H1 (cell line): Measurements from ENCODE around the gene NXN. TPM values are rescaled to one million over a fixed set of nuclear protein-coding genes. Genes with fewer than 3 reads are reported as not detected.

Source experiments
- CTCF ChIA-PET: fragments of 300-600 bp; sonication (Branson Sonifier 250); formaldehyde crosslinking; loops from one replicate; lab custom pipeline; 2021; ENCODE audit not compliant: partially characterized antibody; lab: Charles Lee
- POLR2A ChIA-PET: fragments of 300-600 bp; sonication (Branson Sonifier 250); formaldehyde crosslinking; loops from one replicate; lab custom pipeline; 2021; ENCODE audit warnings: inconsistent platforms; ENCODE audit not compliant: partially characterized antibody; lab: Charles Lee
- DNase-seq, 2 experiments: peaks; one replicate each; pipeline versions ENCODE4 v3.0.0 to v3.0.0-alpha.2; 2010 to 2022; ENCODE audit warnings: low spot score in 2 of 2, low read depth in 1 of 2, mixed read lengths in 1 of 2
- FAIRE-seq: peaks from 2 replicates; lab custom pipeline; 2011; peaks lifted over from hg19 to GRCh38; lab: Jason Lieb, UNC
- H2AFZ ChIP-seq: 2 replicates; pipeline ENCODE4 v1.8.1; 2012; ENCODE audit warnings: low read length, inconsistent platforms
- H2AK5ac ChIP-seq: 2 replicates; pipeline ENCODE4 v1.6.1; 2013; ENCODE audit warnings: low read depth, low read length
- H2BK120ac ChIP-seq: replicated peaks from 2 replicates; pipeline ENCODE3; 2013; ENCODE audit warnings: low read depth, low read length, inconsistent platforms
- H2BK12ac ChIP-seq: 2 replicates; pipeline ENCODE4 v1.6.1; 2013; ENCODE audit warnings: low read depth, low read length
- H2BK15ac ChIP-seq: 2 replicates; pipeline ENCODE4 v1.6.1; 2013; ENCODE audit warnings: low read length
- H2BK20ac ChIP-seq: 2 replicates; pipeline ENCODE4 v1.6.1; 2013; ENCODE audit warnings: low read length
- H2BK5ac ChIP-seq: 2 replicates; pipeline ENCODE4 v1.6.1; 2013; ENCODE audit warnings: low read depth, low read length
- H3K14ac ChIP-seq: 2 replicates; pipeline ENCODE4 v1.6.1; 2013; ENCODE audit warnings: inconsistent platforms; ENCODE audit not compliant: insufficient read length
- H3K18ac ChIP-seq: 2 replicates; pipeline ENCODE4 v1.6.1; 2013; ENCODE audit warnings: low read length; ENCODE audit errors: extremely low read depth
- H3K23ac ChIP-seq: 2 replicates; pipeline ENCODE4 v1.6.1; 2013; ENCODE audit warnings: inconsistent platforms; ENCODE audit not compliant: insufficient read length
- H3K23me2 ChIP-seq: 2 replicates; pipeline ENCODE4 v1.6.1; 2013; ENCODE audit warnings: low read depth, low read length
- H3K27ac ChIP-seq: 2 replicates; pipeline ENCODE4 v1.6.1; 2011; ENCODE audit warnings: low read depth, low read length, inconsistent platforms
- H3K27me3 ChIP-seq, 4 experiments: replicated peaks in 1 of 4; 1 replicate in 1 of 4; 2 replicates in 3 of 4; pipeline versions ENCODE4 v1.6.1 to v1.8.1; 2011 to 2013; ENCODE audit warnings: low read length in 3 of 4, mild to moderate bottlenecking in 3 of 4, inconsistent platforms in 2 of 4, mixed read lengths in 2 of 4, moderate library complexity in 1 of 4; ENCODE audit not compliant: control insufficient read depth in 3 of 4, insufficient read depth in 3 of 4; ENCODE audit errors: extremely low read depth in 1 of 4
- H3K36me3 ChIP-seq, 4 experiments: 2 replicates each; pipeline versions ENCODE4 v1.6.1 to v1.8.1; 2011 to 2013; ENCODE audit warnings: mild to moderate bottlenecking in 4 of 4, low read length in 3 of 4, moderate library complexity in 2 of 4, control low read depth in 1 of 4, inconsistent platforms in 1 of 4; ENCODE audit not compliant: insufficient read depth in 4 of 4, control insufficient read depth in 2 of 4
- H3K4ac ChIP-seq: replicated peaks from 2 replicates; pipeline ENCODE3; 2013; ENCODE audit warnings: low read length, low read depth, mixed read lengths, inconsistent platforms; ENCODE audit not compliant: insufficient read length
- H3K4me1 ChIP-seq, 4 experiments: replicated peaks in 1 of 4; 1 replicate in 1 of 4; 2 replicates in 3 of 4; pipeline versions ENCODE4 v1.6.1 to v1.8.1; 2011 to 2013; ENCODE audit warnings: low read length in 3 of 4, inconsistent platforms in 2 of 4, mixed read lengths in 1 of 4; ENCODE audit not compliant: insufficient read depth in 4 of 4, control insufficient read depth in 3 of 4
- H3K4me2 ChIP-seq, 2 experiments: 2 replicates each; pipeline versions ENCODE4 v1.6.1 to v1.8.1; 2011 to 2013; ENCODE audit warnings: low read depth in 2 of 2, low read length in 2 of 2, control low read depth in 1 of 2, inconsistent platforms in 1 of 2, mild to moderate bottlenecking in 1 of 2; ENCODE audit not compliant: insufficient read depth in 1 of 2
- H3K4me3 ChIP-seq, 4 experiments: fragments of 200-600, 300-600 bp in 1 of 4; sonication (generic), shearing (Covaris generic), sonication (Bioruptor Twin) in 1 of 4; 2 replicates each; pipeline versions ENCODE4 v1.5.1 to v1.8.1; 2011 to 2016; ENCODE audit warnings: low read length in 4 of 4, low read depth in 3 of 4, control low read depth in 2 of 4, inconsistent platforms in 2 of 4, mild to moderate bottlenecking in 2 of 4, mixed read lengths in 1 of 4, moderate library complexity in 1 of 4; ENCODE audit not compliant: insufficient read depth in 2 of 4; ENCODE audit errors: extremely low read depth in 1 of 4
- H3K56ac ChIP-seq: replicated peaks from 2 replicates; pipeline ENCODE3; 2013; ENCODE audit warnings: low read depth, mild to moderate bottlenecking, mixed read lengths, low read length, inconsistent platforms; ENCODE audit not compliant: insufficient read length
- H3K79me1 ChIP-seq: 2 replicates; pipeline ENCODE4 v1.6.1; 2013; ENCODE audit warnings: low read depth, low read length, control low read depth
- H3K79me2 ChIP-seq, 2 experiments: 2 replicates each; pipeline versions ENCODE4 v1.6.1 to v1.8.1; 2012 to 2013; ENCODE audit warnings: low read length in 2 of 2, mild to moderate bottlenecking in 2 of 2, inconsistent platforms in 1 of 2; ENCODE audit not compliant: insufficient read depth in 2 of 2, control insufficient read depth in 1 of 2
- H3K9ac ChIP-seq, 4 experiments: replicated peaks in 1 of 4; 1 replicate in 1 of 4; 2 replicates in 3 of 4; pipeline versions ENCODE4 v1.6.1 to v1.8.1; 2011 to 2013; ENCODE audit warnings: low read depth in 3 of 4, low read length in 3 of 4, control low read depth in 2 of 4, mild to moderate bottlenecking in 2 of 4, moderate library complexity in 2 of 4, inconsistent platforms in 1 of 4; ENCODE audit errors: extremely low read depth in 1 of 4
- H3K9me3 ChIP-seq, 2 experiments: 2 replicates each; pipeline versions ENCODE4 v1.6.1 to v1.8.1; 2012 to 2013; ENCODE audit warnings: mild to moderate bottlenecking in 2 of 2, moderate library complexity in 2 of 2, control low read depth in 1 of 2, inconsistent platforms in 1 of 2, low read depth in 1 of 2, low read length in 1 of 2, mixed read lengths in 1 of 2; ENCODE audit not compliant: insufficient read depth in 2 of 2
- H4K20me1 ChIP-seq, 2 experiments: replicated peaks in 1 of 2; 2 replicates each; pipeline versions ENCODE3 to v1.8.1; 2011 to 2013; ENCODE audit warnings: inconsistent platforms in 2 of 2, low read length in 2 of 2, mild to moderate bottlenecking in 1 of 2; ENCODE audit not compliant: insufficient read depth in 2 of 2, control insufficient read depth in 1 of 2
- H4K5ac ChIP-seq: 2 replicates; pipeline ENCODE4 v1.6.1; 2013; ENCODE audit warnings: low read length, low read depth, mixed read lengths, inconsistent platforms; ENCODE audit not compliant: insufficient read length
- H4K8ac ChIP-seq: 2 replicates; pipeline ENCODE4 v1.8.0; 2013; ENCODE audit warnings: mild to moderate bottlenecking, moderate library complexity, low read length, inconsistent platforms; ENCODE audit not compliant: insufficient read depth; ENCODE audit errors: extremely low read depth
- H4K91ac ChIP-seq: replicated peaks from 2 replicates; pipeline ENCODE3; 2013; ENCODE audit warnings: low read length, mixed read lengths, inconsistent platforms; ENCODE audit not compliant: insufficient read length
- ATF2 ChIP-seq: IDR thresholded peaks from 2 replicates; pipeline ENCODE4 v1.6.1; 2012; ENCODE audit warnings: low read length, inconsistent platforms
- BACH1 ChIP-seq: IDR thresholded peaks from 2 replicates; pipeline ENCODE4 v1.6.1; 2012; ENCODE audit warnings: low read length, improper control_type of control experiment
- BCL11A ChIP-seq, 2 experiments: IDR thresholded peaks; one replicate each; pipeline ENCODE4 v1.6.1; 2011; ENCODE audit warnings: low read depth in 2 of 2, low read length in 2 of 2, mild to moderate bottlenecking in 2 of 2
- CBX8 ChIP-seq: fragments of 300-800, 300-1000 bp; sonication (generic); IDR thresholded peaks from 2 replicates; pipeline ENCODE4 v1.7.1; 2016; ENCODE audit warnings: low read depth, low read length, borderline replicate concordance
- EP300 ChIP-seq, 2 experiments: IDR thresholded peaks; 1 replicate in 1 of 2; 2 replicates in 1 of 2; pipeline ENCODE4 v1.6.1; 2011 to 2012; ENCODE audit warnings: low read depth in 2 of 2, low read length in 2 of 2, mild to moderate bottlenecking in 2 of 2, borderline replicate concordance in 1 of 2, inconsistent platforms in 1 of 2, moderate library complexity in 1 of 2
- EZH2 ChIP-seq: fragments of 200-600 bp; sonication (generic); IDR thresholded peaks from 2 replicates; pipeline ENCODE4 v1.7.1; 2012; ENCODE audit warnings: low read depth, mild to moderate bottlenecking, moderate library complexity, low read length, inconsistent platforms; ENCODE audit not compliant: severe bottlenecking
- POLR2AphosphoS5 ChIP-seq: IDR thresholded peaks from 2 replicates; pipeline ENCODE4 v1.6.1; 2011; ENCODE audit warnings: low read depth, low read length
- RAD21 ChIP-seq, 2 experiments: IDR thresholded peaks in 1 of 2; conservative IDR thresholded peaks in 1 of 2; 2 replicates each; pipeline ENCODE4 v1.6.1; 2011; ENCODE audit warnings: low read depth in 2 of 2, low read length in 2 of 2, improper control_type of control experiment in 1 of 2, inconsistent platforms in 1 of 2, mild to moderate bottlenecking in 1 of 2, moderate library complexity in 1 of 2
- RXRA ChIP-seq: IDR thresholded peaks from 2 replicates; pipeline ENCODE4 v1.6.1; 2011; ENCODE audit warnings: low read depth, mild to moderate bottlenecking, low read length, moderate library complexity; ENCODE audit not compliant: insufficient read depth
- SRF ChIP-seq: IDR thresholded peaks from 2 replicates; pipeline ENCODE4 v1.6.1; 2011; ENCODE audit warnings: mild to moderate bottlenecking, low read depth, low read length, moderate library complexity
- WGBS, 2 experiments: shearing (Covaris generic) in 1 of 2; methylation state at CpG; one replicate each; pipeline versions ENCODE4 v1.1.6 to v1.1.7; 2013 to 2015; ENCODE audit warnings: low lambda C conversion rate in 2 of 2, mixed read lengths in 2 of 2, inconsistent platforms in 1 of 2, low coverage in 1 of 2, missing lambda C conversion rate in 1 of 2; ENCODE audit not compliant: insufficient replicate concordance in 2 of 2, insufficient coverage in 1 of 2, insufficient read length in 1 of 2; ENCODE audit errors: extremely low coverage in 1 of 2, missing lambda C conversion rate in 1 of 2; 5-methylcytosine and 5-hydroxymethylcytosine counted together
- polyA plus RNA-seq, 7 experiments: library from polyadenylated mRNA; depleted of rRNA in 3 of 7; stranded (reverse) in 5 of 7; unstranded in 2 of 7; fragments of >200 nt in 5 of 7; fragments of 200-250 nt in 2 of 7; gene quantifications; 1 replicate in 5 of 7; 2 replicates in 1 of 7; 4 replicates in 1 of 7; pipeline versions ENCODE4 v1.2.1 to v1.2.3, GENCODE V29; 2011 to 2013; ENCODE audit warnings: missing spikeins in 2 of 7, mixed read lengths in 2 of 7
- total RNA-seq: library from RNA; stranded (reverse); fragmentation: NEBNext Ultra II Directional; extraction: Animal tissue kit (Norgen Biotek cat#: 25700); gene quantifications from 2 replicates; pipeline ENCODE4 v1.2.1, GENCODE V29; 2021
- TF ChIP-seq, protein P1 (sequence below): IDR thresholded peaks from 2 replicates; pipeline ENCODE4 v1.6.1; 2011; ENCODE audit warnings: low read depth, mild to moderate bottlenecking, low read length; ENCODE audit not compliant: insufficient read depth

Gene NXN
- total and polyA plus RNA-seq, 2 of the 8 experiments (the other 6 are each of a cell fraction or from before 2014, with no cell fraction given) = 94.1 to 107 TPM

- no peak overlapping the region for H3K56ac ChIP-seq
- no peak overlapping the region for H2BK12ac ChIP-seq
- 0 out of 8 replicates have a peak, but pooled peaks cover 0 to 3% (median 0%) of the 10 kb centered on the region in 4 experiments for H3K36me3 ChIP-seq
- no peaks in the 10 kb centered on the region for H3K23me2 ChIP-seq
- H3K4ac ChIP-seq = no peak overlapping the region
- FAIRE-seq = no peak
- no peak overlapping the region for H4K91ac ChIP-seq
- WGBS, 2 experiments = 85% methylated on average over 6 of the region's 7 CpGs; no CpG with 5 or more reads in 1 of the 2 experiments
- H2BK20ac ChIP-seq = no peak overlapping the region
- H3K79me1 ChIP-seq = peaks cover 11% of the 10 kb centered on the region
- no peak overlapping the region for H2AFZ ChIP-seq
- peak overlapping the region; percentile 18; the same call in 1 of the 2 replicates for H2BK5ac ChIP-seq
- H3K27ac ChIP-seq = no peak overlapping the region
- H3K9me3 ChIP-seq = no peaks in the 10 kb centered on the region
- ChIA-PET POLR2A (no interaction called here), CTCF (interaction anchor here (1.2 kb wide), 1 partner anchor 14 kb away, joined by 3 read pairs; no protein-coding TSS in a partner anchor)
- no peak overlapping the region for H3K9ac ChIP-seq
- no peak overlapping the region for H3K18ac ChIP-seq
- H4K5ac ChIP-seq = no peak overlapping the region
- H3K4me3 ChIP-seq = no peak overlapping the region
- H3K4me2 ChIP-seq = no peak overlapping the region
- peaks cover 3 to 14% (median 4%) of the 10 kb centered on the region in 4 experiments; a peak in 5 of 7 replicates for H3K4me1 ChIP-seq
- peaks cover 0 to 68% of the 10 kb centered on the region in 2 experiments; a peak in 2 of 4 replicates for H3K79me2 ChIP-seq
- H4K20me1 ChIP-seq = no peaks in the 10 kb centered on the region
- no peak for DNase-seq
- no peak overlapping the region for H2BK120ac ChIP-seq
- H4K8ac ChIP-seq = no peak overlapping the region
- H3K27me3 ChIP-seq = no peaks in the 10 kb centered on the region
- no peak overlapping the region for H3K14ac ChIP-seq
- H3K23ac ChIP-seq = no peak overlapping the region
- H2AK5ac ChIP-seq = no peak overlapping the region
- no peak overlapping the region for H2BK15ac ChIP-seq
- no peak for TF ChIP-seq SRF
- TF ChIP-seq ATF2 = no peak
- no peak for TF ChIP-seq CBX8
- TF ChIP-seq RAD21 (IDR thresholded peaks at IDR 0.05 in 1 of 2, conservative IDR thresholded peaks at IDR 0.05 in 1 of 2; ENCODE audit: low read depth in 2 of 2, low read length in 2 of 2) = no peak
- no peak for TF ChIP-seq BACH1
- TF ChIP-seq EZH2 = no peak
- no peak for TF ChIP-seq RXRA
- TF ChIP-seq, protein P1, sequence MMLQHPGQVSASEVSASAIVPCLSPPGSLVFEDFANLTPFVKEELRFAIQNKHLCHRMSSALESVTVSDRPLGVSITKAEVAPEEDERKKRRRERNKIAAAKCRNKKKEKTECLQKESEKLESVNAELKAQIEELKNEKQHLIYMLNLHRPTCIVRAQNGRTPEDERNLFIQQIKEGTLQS = no peak
- no peak for TF ChIP-seq POLR2AphosphoS5
- TF ChIP-seq BCL11A (IDR thresholded peaks at IDR 0.05; ENCODE audit: low read depth in 2 of 2, low read length in 2 of 2) = no peak
- no peak for TF ChIP-seq EP300 (IDR thresholded peaks at IDR 0.05; ENCODE audit: borderline replicate concordance in 1 of 2, low read depth in 2 of 2, low read length in 2 of 2)
Measured at GRCh38 chr17:913207-913606, 66.4 kb downstream of the NXN start.
